Breast epithelium (tissue), 4 donors: ENCODE measurements around the gene DES. TPM values are rescaled to one million over a fixed set of nuclear protein-coding genes. Genes with fewer than 3 reads are reported as not detected.

ENCODE experiments used
- DNase-seq, 2 donors: peaks; one replicate each; pipeline ENCODE4 v3.0.0-alpha.2; 2019; ENCODE audit warnings: low spot score in 2 of 2
- H3K27ac ChIP-seq, 2 donors: fragments of 200-600 bp; sonication (generic) in 1 of 2; one replicate each; pipeline ENCODE4 v1.5.1; 2016 to 2019; ENCODE audit warnings: mild to moderate bottlenecking in 1 of 2
- H3K27me3 ChIP-seq, 2 donors: fragments of 200-600 bp; sonication (generic) in 1 of 2; one replicate each; pipeline versions ENCODE4 v1.5.1 to v1.6.0; 2017 to 2019; ENCODE audit warnings: control low read depth in 1 of 2, mild to moderate bottlenecking in 1 of 2
- H3K36me3 ChIP-seq: fragments of 200-600 bp; one replicate; pipeline ENCODE4 v1.5.1; 2019
- H3K4me1 ChIP-seq, 2 donors: fragments of 200-600 bp; sonication (generic); one replicate each; pipeline ENCODE4 v1.5.1; 2016 to 2019; ENCODE audit warnings: control low read depth in 1 of 2
- H3K4me3 ChIP-seq, 3 donors: fragments of 200-600 bp; sonication (generic); 1 replicate in 2 of 3; 2 replicates in 1 of 3; pipeline ENCODE4 v1.5.1; 2016 to 2019; ENCODE audit warnings: mild to moderate bottlenecking in 3 of 3, moderate library complexity in 2 of 3
- H3K9me3 ChIP-seq, 2 donors: fragments of 200-600 bp; sonication (generic) in 1 of 2; one replicate each; pipeline ENCODE4 v1.5.1; 2016 to 2019; ENCODE audit warnings: control low read depth in 1 of 2
- CTCF ChIP-seq, 3 donors: fragments of 450-650 bp; IDR thresholded peaks; one replicate each; pipeline ENCODE4 v1.5.1; 2016 to 2017; ENCODE audit warnings: antibody characterized with exemption in 3 of 3, mild to moderate bottlenecking in 3 of 3, moderate library complexity in 3 of 3
- POLR2A ChIP-seq: fragments of 450-650 bp; IDR thresholded peaks from one replicate; pipeline ENCODE4 v1.6.1; 2016; ENCODE audit warnings: antibody characterized with exemption, mild to moderate bottlenecking, moderate library complexity
- POLR2AphosphoS5 ChIP-seq, 3 donors: sonication (generic); formaldehyde crosslinking; IDR thresholded peaks; one replicate each; pipeline ENCODE4 v1.6.1; 2017; ENCODE audit warnings: antibody characterized with exemption in 3 of 3
- intact Hi-C: fragments of 100-400 bp; cut with DNase I; formaldehyde crosslinking; loops from one replicate; pipeline ENCODE4 v1.15.1; 2023; ENCODE audit warnings: low total_unique reads
- total RNA-seq, 3 donors: library from RNA; depleted of rRNA; stranded (reverse); fragments of >200 nt; gene quantifications; one replicate each; pipeline ENCODE4 v1.1.0, GENCODE V29; 2016

Gene DES
- total RNA-seq, 3 donors from 2014 or later: 17.1 to 29.6 (median 29.5) TPM

GRCh38 chr2:219473511-219473910, 55.3 kb downstream of the DES start:
- no peak overlapping the region for H3K4me3 ChIP-seq
- no peak for TF ChIP-seq CTCF (IDR thresholded peaks at IDR 0.05)
- TF ChIP-seq POLR2AphosphoS5 (IDR thresholded peaks at IDR 0.05): no peak
- TF ChIP-seq POLR2A: no peak
- intact Hi-C loops: loop anchor here (10.0 kb wide), 1 partner anchor 51 kb away; no protein-coding TSS in a partner anchor
- DNase-seq: no peak
- no peaks in the 10 kb centered on the region for H3K36me3 ChIP-seq
- no peaks in the 10 kb centered on the region for H3K4me1 ChIP-seq
- no peaks in the 10 kb centered on the region for H3K9me3 ChIP-seq
- no peaks in the 10 kb centered on the region for H3K27me3 ChIP-seq
- no peak overlapping the region for H3K27ac ChIP-seq

- no peak overlapping the region for H3K27ac ChIP-seq
- H3K9me3 ChIP-seq: no peaks in the 10 kb centered on the region
- H3K27me3 ChIP-seq: no peaks in the 10 kb centered on the region
- H3K4me1 ChIP-seq: no peaks in the 10 kb centered on the region
- no peak overlapping the region for H3K4me3 ChIP-seq
- intact Hi-C loops: loop anchor here (10.0 kb wide), 1 partner anchor 50 kb away; no protein-coding TSS in a partner anchor
- TF ChIP-seq CTCF (IDR thresholded peaks at IDR 0.05): no peak
- no peak for TF ChIP-seq POLR2AphosphoS5 (IDR thresholded peaks at IDR 0.05)
- TF ChIP-seq POLR2A: no peak
- DNase-seq: no peak
- H3K36me3 ChIP-seq: no peaks in the 10 kb centered on the region
Measured at GRCh38 chr2:219474285-219475060, 56.3 kb downstream of the DES start.

GRCh38 chr2:219475278-219475677, 57.1 kb downstream of the DES start:
- no peak for DNase-seq
- intact Hi-C loops: loop anchor here (10.0 kb wide), 1 partner anchor 50 kb away; no protein-coding TSS in a partner anchor
- Histone ChIP-seq H3K27me3 (no peaks in the 10 kb centered on the region), H3K4me1 (no peaks in the 10 kb centered on the region), H3K36me3 (no peaks in the 10 kb centered on the region), H3K4me3 (no peak overlapping the region), H3K9me3 (no peaks in the 10 kb centered on the region), H3K27ac (no peak overlapping the region)
- TF ChIP-seq CTCF (IDR thresholded peaks at IDR 0.05): no peak
- no peak for TF ChIP-seq POLR2AphosphoS5 (IDR thresholded peaks at IDR 0.05)
- TF ChIP-seq POLR2A: no peak

- Histone ChIP-seq H3K27me3 (no peaks in the 10 kb centered on the region), H3K4me3 (peak overlapping the region in 2 of 3 donors; percentile 20 to 34), H3K9me3 (no peaks in the 10 kb centered on the region), H3K36me3 (no peaks in the 10 kb centered on the region), H3K27ac (no peak overlapping the region), H3K4me1 (no peaks in the 10 kb centered on the region)
- intact Hi-C loops: loop anchor here (10.0 kb wide), 1 partner anchor 49 kb away; no protein-coding TSS in a partner anchor
- peak in 1 of 2 donors; percentile 69 for DNase-seq
- TF ChIP-seq POLR2AphosphoS5 (IDR thresholded peaks at IDR 0.05): no peak
- peak; percentile 66 to 71 (median 68) for TF ChIP-seq CTCF (IDR thresholded peaks at IDR 0.05)
Measured at GRCh38 chr2:219475697-219476651, 57.8 kb downstream of the DES start.

Other genes starting within 250 kb of the DES start
- gene SLC23A3, start 248.3 kb upstream of the DES start, total RNA-seq: 1 to 10 TPM in 2 of 3 donors, under 1 TPM in 1; 0.48 to 3.4 (median 2.0) TPM
- gene CNPPD1, start 241.5 kb upstream of the DES start, total RNA-seq: 10 to 100 TPM; 37.0 to 60.3 (median 37.2) TPM
- 10 to 100 TPM; 58.7 to 79.7 (median 66.3) TPM for gene RETREG2, start 240.1 kb upstream of the DES start, total RNA-seq
- gene ZFAND2B, start 211.6 kb upstream of the DES start, total RNA-seq: 10 to 100 TPM; 43.6 to 52.0 (median 45.0) TPM
- 10 to 100 TPM; 14.5 to 26.9 (median 18.9) TPM for gene ABCB6, start 199.4 kb upstream of the DES start, total RNA-seq
- 10 to 100 TPM; 35.6 to 44.5 (median 37.0) TPM for gene ATG9A, start 188.7 kb upstream of the DES start, total RNA-seq
- 100 to 1,000 TPM in 1 of 3 donors, 10 to 100 TPM in 2; 29.3 to 101 (median 67.8) TPM for gene ANKZF1, start 188.6 kb upstream of the DES start, total RNA-seq
- gene GLB1L, start 172.9 kb upstream of the DES start, total RNA-seq: 10 to 100 TPM; 10.2 to 15.7 (median 11.8) TPM
- gene STK16, start 172.9 kb upstream of the DES start, total RNA-seq: 10 to 100 TPM; 13.1 to 18.1 (median 16.4) TPM
- gene TUBA4B, start 165.1 kb upstream of the DES start, total RNA-seq: under 1 TPM in 1 of 3 donors, not detected in 2; 0.16 TPM
- gene TUBA4A, start 164.5 kb upstream of the DES start, total RNA-seq: 10 to 100 TPM in 2 of 3 donors, 1 to 10 TPM in 1; 5.4 to 73.3 (median 48.8) TPM
- gene DNAJB2, start 139.0 kb upstream of the DES start, total RNA-seq: 10 to 100 TPM; 49.9 to 88.3 (median 59.0) TPM
- under 1 TPM in 2 of 3 donors, not detected in 1; 0.33 to 0.44 TPM for gene PTPRN, start 109.0 kb upstream of the DES start, total RNA-seq
- gene RESP18, start 85.6 kb upstream of the DES start, total RNA-seq: not detected
- 10 to 100 TPM; 49.8 to 81.9 (median 79.0) TPM for gene DNPEP, start 30.5 kb upstream of the DES start, total RNA-seq
- gene SPEG, start 16.5 kb downstream of the DES start, total RNA-seq: 10 to 100 TPM in 2 of 3 donors, under 1 TPM in 1; 0.32 to 36.6 (median 21.0) TPM
- gene GMPPA, start 80.5 kb downstream of the DES start, total RNA-seq: 10 to 100 TPM; 15.7 to 33.4 (median 29.7) TPM
- gene ASIC4, start 96.1 kb downstream of the DES start, total RNA-seq: under 1 TPM in 1 of 3 donors, not detected in 2; 0.44 TPM
- 10 to 100 TPM; 46.5 to 58.9 (median 49.0) TPM for gene CHPF, start 125.4 kb downstream of the DES start, total RNA-seq
- 1 to 10 TPM; 1.6 to 1.9 (median 1.8) TPM for gene TMEM198, start 125.7 kb downstream of the DES start, total RNA-seq
- 10 to 100 TPM; 69.2 to 91.9 (median 73.1) TPM for gene OBSL1, start 153.2 kb downstream of the DES start, total RNA-seq
- gene INHA, start 153.9 kb downstream of the DES start, total RNA-seq: under 1 TPM in 2 of 3 donors, not detected in 1; 0.64 to 0.73 TPM
- 10 to 100 TPM; 11.2 to 16.7 (median 15.7) TPM for gene STK11IP, start 179.5 kb downstream of the DES start, total RNA-seq
- 1 to 10 TPM; 2.1 to 4.7 (median 4.6) TPM for gene SLC4A3, start 209.3 kb downstream of the DES start, total RNA-seq